GM12864 (cell line): ENCODE measurements around the gene AHCYL2.
A peak's percentile ranks its signal among the peaks of the same experiment; 100 is the strongest.
"Not testable (repeated sequence)": the region's sequence is repeated elsewhere in the genome, so short reads cannot be mapped to it uniquely, and the experiment has no call there.

Source experiments
- DNase-seq: peaks from one replicate; pipeline ENCODE4 v3.0.0-alpha.2; 2011; ENCODE audit warnings: low read depth
- H3K4me3 ChIP-seq: 2 replicates; pipeline ENCODE4 v1.5.1; 2011; ENCODE audit warnings: mild to moderate bottlenecking, low read depth, low read length, control low read depth
- CTCF ChIP-seq: IDR thresholded peaks from 2 replicates; pipeline ENCODE4 v1.5.1; 2011; ENCODE audit warnings: low read depth, mild to moderate bottlenecking, moderate library complexity, low read length, control low read depth, inconsistent platforms; ENCODE audit errors: missing control alignments

AHCYL2 gene

GRCh38 chr7:129341816-129342806 lies 117.3 kb downstream of the AHCYL2 start:
- no peak overlapping the region for H3K4me3 ChIP-seq
- no peak for DNase-seq
- no peak for TF ChIP-seq CTCF

GRCh38 chr7:129343099-129343700 lies 118.4 kb downstream of the AHCYL2 start:
- H3K4me3 ChIP-seq, result no peak overlapping the region
- peak; percentile 60 for TF ChIP-seq CTCF
- no peak for DNase-seq

GRCh38 chr7:129347330-129347729 lies 122.5 kb downstream of the AHCYL2 start:
- no peak for DNase-seq
- no peak for TF ChIP-seq CTCF
- no peak overlapping the region for H3K4me3 ChIP-seq

GRCh38 chr7:129348023-129348740 lies 123.4 kb downstream of the AHCYL2 start:
- no peak overlapping the region for H3K4me3 ChIP-seq
- no peak for DNase-seq
- TF ChIP-seq CTCF, result no peak

GRCh38 chr7:129351320-129351719 lies 126.5 kb downstream of the AHCYL2 start:
- TF ChIP-seq CTCF, result no peak
- no peak for DNase-seq
- H3K4me3 ChIP-seq, result no peak overlapping the region

- DNase-seq, H3K4me3 ChIP-seq: not testable (repeated sequence)
These were observed 128.3 kb downstream of the AHCYL2 start for GRCh38 chr7:129353104-129353503.
